HG02884 (cell line): ENCODE data around the gene PRKCH.

ENCODE experiments used
- ATAC-seq: cut with Tn5 transposase; IDR thresholded peaks from one replicate; pipeline ENCODE4 v1.9.1; 2021; ENCODE audit warnings: mild to moderate bottlenecking, moderate library complexity; ENCODE audit not compliant: unreplicated experiment

Gene PRKCH

GRCh38 chr14:61335049-61335448 lies 13.7 kb downstream of the PRKCH start:
- ATAC-seq, result no peak

- no peak for ATAC-seq
These were observed 14.4 kb downstream of the PRKCH start for GRCh38 chr14:61335671-61336275.

- ATAC-seq, result no peak
These were observed 16.5 kb downstream of the PRKCH start for GRCh38 chr14:61337893-61338292.

- no peak for ATAC-seq
These were observed 17.1 kb downstream of the PRKCH start for GRCh38 chr14:61338457-61338856.

- no peak for ATAC-seq
These were observed 20.2 kb downstream of the PRKCH start for GRCh38 chr14:61341275-61342206.

GRCh38 chr14:61342486-61342885 lies 21.1 kb downstream of the PRKCH start:
- no peak for ATAC-seq

GRCh38 chr14:61342932-61343331 lies 21.6 kb downstream of the PRKCH start:
- no peak for ATAC-seq

- ATAC-seq, result no peak
These were observed 22.1 kb downstream of the PRKCH start for GRCh38 chr14:61343471-61343870.

- ATAC-seq, result no peak
These were observed 22.6 kb downstream of the PRKCH start for GRCh38 chr14:61343991-61344405.

GRCh38 chr14:61344437-61345150 lies 23.2 kb downstream of the PRKCH start:
- no peak for ATAC-seq

- no peak for ATAC-seq
These were observed 23.7 kb downstream of the PRKCH start for GRCh38 chr14:61345151-61345482.

GRCh38 chr14:61346221-61346620 lies 24.8 kb downstream of the PRKCH start:
- no peak for ATAC-seq

GRCh38 chr14:61346793-61347192 lies 25.4 kb downstream of the PRKCH start:
- no peak for ATAC-seq

- no peak for ATAC-seq
These were observed 26.6 kb downstream of the PRKCH start for GRCh38 chr14:61347826-61348443.

- no peak for ATAC-seq
These were observed 29.3 kb downstream of the PRKCH start for GRCh38 chr14:61350427-61351270.

GRCh38 chr14:61351477-61351876 lies 30.1 kb downstream of the PRKCH start:
- ATAC-seq, result no peak

- no peak for ATAC-seq
These were observed 34.5 kb downstream of the PRKCH start for GRCh38 chr14:61355892-61356325.

GRCh38 chr14:61357123-61357522 lies 35.7 kb downstream of the PRKCH start:
- no peak for ATAC-seq

- ATAC-seq, result no peak
These were observed 37.3 kb downstream of the PRKCH start for GRCh38 chr14:61358554-61359226.
